HCT116 (cell line): ENCODE results near the gene AHSA1.

ENCODE experiments used
- ELF1 ChIP-seq: IDR thresholded peaks from 2 replicates; pipeline ENCODE4 v1.6.1; 2012; ENCODE audit warnings: low read depth, borderline replicate concordance
- EZH2 ChIP-seq: fragments of 200-600 bp; sonication (generic); IDR thresholded peaks from 2 replicates; pipeline ENCODE4 v1.6.1; 2017; ENCODE audit warnings: antibody characterized with exemption, mixed run types
- FOSL1 ChIP-seq: IDR thresholded peaks from 2 replicates; pipeline ENCODE4 v1.6.1; 2012; ENCODE audit warnings: low read depth
- JUND ChIP-seq: IDR thresholded peaks from 2 replicates; pipeline ENCODE4 v1.6.1; 2012
- SP1 ChIP-seq: IDR thresholded peaks from 2 replicates; pipeline ENCODE4 v1.6.1; 2012; ENCODE audit warnings: low read depth
- ZFX ChIP-seq: fragments of 450-650 bp; IDR thresholded peaks from 2 replicates; pipeline ENCODE4 v1.6.1; 2017
- TF ChIP-seq, protein P1 (sequence below), 3 experiments: fragments of 200-600 bp in 1 of 3; sonication (generic) in 1 of 3; IDR thresholded peaks in 2 of 3; conservative IDR thresholded peaks in 1 of 3; 2 replicates each; pipeline ENCODE4 v1.5.1; 2012 to 2017; ENCODE audit warnings: low read depth in 2 of 3, low read length in 2 of 3, antibody characterized with exemption in 1 of 3, borderline replicate concordance in 1 of 3, control low read depth in 1 of 3, mild to moderate bottlenecking in 1 of 3, mixed read lengths in 1 of 3, mixed run types in 1 of 3, moderate library complexity in 1 of 3; ENCODE audit not compliant: insufficient read depth in 1 of 3

DNA sequence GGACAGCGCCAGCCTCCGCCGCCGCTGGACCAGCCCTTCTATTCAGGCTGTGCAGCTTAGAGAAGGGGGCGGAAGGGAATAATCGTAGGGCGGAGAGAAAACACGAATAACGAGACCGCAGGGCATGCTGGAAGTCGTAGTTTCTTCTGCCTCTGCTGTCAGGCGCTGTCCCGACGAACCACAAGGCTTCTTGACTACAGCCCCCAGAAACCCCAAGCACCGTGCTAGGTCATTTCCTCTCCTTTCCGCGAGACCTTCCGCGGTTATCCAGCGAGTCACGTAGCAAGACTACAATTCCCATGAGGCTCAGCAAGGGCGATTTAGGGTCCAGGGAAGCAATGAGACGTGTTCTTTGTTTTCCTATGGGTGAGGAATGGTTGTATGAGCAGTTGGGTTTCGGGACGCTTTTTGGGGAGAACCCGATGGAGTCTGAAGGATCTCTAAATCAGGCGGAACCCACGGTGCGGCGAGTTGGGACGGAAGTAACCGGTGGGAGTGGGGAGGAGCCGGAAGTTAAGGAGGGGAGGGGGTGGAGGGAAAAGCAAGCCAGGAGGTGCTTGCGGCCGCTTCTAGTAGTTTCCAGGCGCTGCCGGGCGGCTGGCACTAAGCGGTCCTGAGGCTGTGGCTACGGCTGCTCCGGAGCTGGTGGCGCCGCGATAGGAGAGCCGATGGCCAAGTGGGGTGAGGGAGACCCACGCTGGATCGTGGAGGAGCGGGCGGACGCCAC lies at the start of gene AHSA1, which contains the start of gene VIPAS39:
- TF ChIP-seq, protein P1, sequence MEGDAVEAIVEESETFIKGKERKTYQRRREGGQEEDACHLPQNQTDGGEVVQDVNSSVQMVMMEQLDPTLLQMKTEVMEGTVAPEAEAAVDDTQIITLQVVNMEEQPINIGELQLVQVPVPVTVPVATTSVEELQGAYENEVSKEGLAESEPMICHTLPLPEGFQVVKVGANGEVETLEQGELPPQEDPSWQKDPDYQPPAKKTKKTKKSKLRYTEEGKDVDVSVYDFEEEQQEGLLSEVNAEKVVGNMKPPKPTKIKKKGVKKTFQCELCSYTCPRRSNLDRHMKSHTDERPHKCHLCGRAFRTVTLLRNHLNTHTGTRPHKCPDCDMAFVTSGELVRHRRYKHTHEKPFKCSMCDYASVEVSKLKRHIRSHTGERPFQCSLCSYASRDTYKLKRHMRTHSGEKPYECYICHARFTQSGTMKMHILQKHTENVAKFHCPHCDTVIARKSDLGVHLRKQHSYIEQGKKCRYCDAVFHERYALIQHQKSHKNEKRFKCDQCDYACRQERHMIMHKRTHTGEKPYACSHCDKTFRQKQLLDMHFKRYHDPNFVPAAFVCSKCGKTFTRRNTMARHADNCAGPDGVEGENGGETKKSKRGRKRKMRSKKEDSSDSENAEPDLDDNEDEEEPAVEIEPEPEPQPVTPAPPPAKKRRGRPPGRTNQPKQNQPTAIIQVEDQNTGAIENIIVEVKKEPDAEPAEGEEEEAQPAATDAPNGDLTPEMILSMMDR (IDR thresholded peaks at IDR 0.05 in 2 of 3, conservative IDR thresholded peaks at IDR 0.05 in 1 of 3; ENCODE audit: borderline replicate concordance in 1 of 3, insufficient read depth in 1 of 3, low read depth in 2 of 3, low read length in 2 of 3), result 0 out of 6 replicates have a peak, but pooled peaks of 1 of the 3 experiments have one; percentile 2
- TF ChIP-seq ELF1, result peak; percentile 92
- no peak for TF ChIP-seq EZH2
- TF ChIP-seq FOSL1, result no peak
- TF ChIP-seq ZFX, result no peak
- TF ChIP-seq JUND, result no peak
- TF ChIP-seq SP1, result peak; percentile 87
